HCT116 (cell line): Measurements from ENCODE around the gene CACNA1E. TPM values are rescaled to one million over a fixed set of nuclear protein-coding genes. Genes with fewer than 3 reads are reported as not detected.

Experiments used
- ATAC-seq: fragments of 200-7000 bp; cut with Tn5 transposase; 2 replicates; pipeline ENCODE4 v1.9.1; 2020; ENCODE audit warnings: mild to moderate bottlenecking, moderate library complexity
- BruUV-seq: library from RNA; stranded (reverse); fragments of 400-500 nt; replicated peaks from 2 replicates; lab custom pipeline; 2021; lab: Mats Ljungman, UMichigan
- CTCF ChIA-PET: fragments of 300-600 bp; sonication (Branson Sonifier 250); formaldehyde crosslinking; loops from one replicate; lab custom pipeline; 2021; ENCODE audit warnings: antibody characterized with exemption; lab: Charles Lee
- POLR2A ChIA-PET: fragments of 300-600, 350-600 bp; sonication (Branson Sonifier 250); formaldehyde crosslinking; loops from one replicate; lab custom pipeline; 2021; ENCODE audit warnings: antibody characterized with exemption; lab: Charles Lee
- RAD21 ChIA-PET, 2 experiments: fragments of 300-600 bp; sonication (Branson Sonifier 250); formaldehyde crosslinking; loops; one replicate each; lab custom pipeline; 2023; ENCODE audit warnings: low total read pairs in 2 of 2; ENCODE audit not compliant: uncharacterized antibody in 2 of 2, unreplicated experiment in 2 of 2, low non-redundant PET in 1 of 2; lab: Charles Lee
- DNase-seq: peaks from one replicate; pipeline ENCODE4 v3.0.0-alpha.2; 2010; ENCODE audit warnings: low read depth, low spot score
- H2AFZ ChIP-seq: fragments of 200-600 bp; shearing (Covaris generic), sonication (generic); 2 replicates; pipeline ENCODE4 v1.6.1; 2017; ENCODE audit warnings: low read depth, mixed run types, mixed read lengths, antibody characterized with exemption, low read length; ENCODE audit not compliant: poor library complexity, severe bottlenecking
- H3K27ac ChIP-seq: 2 replicates; pipeline ENCODE4 v1.5.1; 2012; ENCODE audit warnings: low read depth, low read length
- H3K27me3 ChIP-seq: fragments of 200-600 bp; sonication (generic); 2 replicates; pipeline ENCODE4 v1.6.1; 2016; ENCODE audit warnings: mixed run types, low read length, mixed read lengths; ENCODE audit not compliant: insufficient read depth
- H3K36me3 ChIP-seq, 2 experiments: fragments of 200-500 bp in 1 of 2; fragments of 200-600 bp in 1 of 2; sonication (Bioruptor generic) in 1 of 2; sonication (generic) in 1 of 2; 2 replicates each; pipeline versions ENCODE4 v1.5.1 to v1.6.1; 2014 to 2016; ENCODE audit warnings: low read length in 2 of 2, inconsistent platforms in 1 of 2, mixed read lengths in 1 of 2, mixed run types in 1 of 2; ENCODE audit not compliant: insufficient read depth in 2 of 2, control insufficient read depth in 1 of 2
- H3K4me1 ChIP-seq, 2 experiments: fragments of 200-600 bp in 1 of 2; sonication (generic) in 1 of 2; 2 replicates each; pipeline versions ENCODE4 v1.5.1 to v1.6.1; 2012 to 2017; ENCODE audit warnings: low read length in 2 of 2, inconsistent platforms in 1 of 2, mild to moderate bottlenecking in 1 of 2, mixed read lengths in 1 of 2, mixed run types in 1 of 2, moderate library complexity in 1 of 2; ENCODE audit not compliant: insufficient read depth in 2 of 2, control insufficient read depth in 1 of 2
- H3K4me2 ChIP-seq: fragments of 200-600 bp; sonication (generic); 2 replicates; pipeline ENCODE4 v1.6.1; 2017; ENCODE audit warnings: mixed run types, low read length, mixed read lengths
- H3K4me3 ChIP-seq, 2 experiments: fragments of 200-600 bp in 1 of 2; sonication (generic) in 1 of 2; replicated peaks in 1 of 2; 2 replicates each; pipeline ENCODE4 v1.5.1; 2011 to 2016; ENCODE audit warnings: low read length in 2 of 2, control low read depth in 1 of 2, low read depth in 1 of 2, mild to moderate bottlenecking in 1 of 2, mixed read lengths in 1 of 2, mixed run types in 1 of 2
- H3K79me2 ChIP-seq: fragments of 200-600 bp; sonication (generic); 2 replicates; pipeline ENCODE4 v1.6.1; 2017; ENCODE audit warnings: mild to moderate bottlenecking, mixed run types, low read length, moderate library complexity, mixed read lengths; ENCODE audit not compliant: insufficient read depth
- H3K9ac ChIP-seq: fragments of 200-600 bp; sonication (generic); 2 replicates; pipeline ENCODE4 v1.6.1; 2016; ENCODE audit warnings: low read length, mixed read lengths
- H3K9me2 ChIP-seq: fragments of 200-600 bp; sonication (generic), shearing (Covaris generic); 2 replicates; pipeline ENCODE4 v1.6.1; 2017; ENCODE audit warnings: mixed run types, mild to moderate bottlenecking, moderate library complexity; ENCODE audit not compliant: insufficient read depth
- H3K9me3 ChIP-seq, 2 experiments: fragments of 200-500 bp in 1 of 2; fragments of 200-600 bp in 1 of 2; sonication (Bioruptor generic) in 1 of 2; sonication (generic) in 1 of 2; 2 replicates each; pipeline ENCODE4 v1.6.1; 2014 to 2017; ENCODE audit warnings: low read length in 2 of 2, mixed read lengths in 2 of 2, inconsistent platforms in 1 of 2, low read depth in 1 of 2, mild to moderate bottlenecking in 1 of 2, mixed run types in 1 of 2, moderate library complexity in 1 of 2; ENCODE audit not compliant: control insufficient read depth in 1 of 2, insufficient read depth in 1 of 2
- H4K20me1 ChIP-seq: fragments of 200-600 bp; sonication (generic), shearing (Covaris generic); 2 replicates; pipeline ENCODE4 v1.6.1; 2017; ENCODE audit warnings: mixed run types, mild to moderate bottlenecking, moderate library complexity; ENCODE audit not compliant: insufficient read depth
- ATF3 ChIP-seq: IDR thresholded peaks from 2 replicates; pipeline ENCODE4 v1.6.1; 2012
- CBX3 ChIP-seq: IDR thresholded peaks from 2 replicates; pipeline ENCODE4 v1.6.1; 2012; ENCODE audit warnings: low read depth
- CEBPB ChIP-seq: IDR thresholded peaks from 2 replicates; pipeline ENCODE4 v1.6.1; 2012; ENCODE audit warnings: low read depth
- EGR1 ChIP-seq: IDR thresholded peaks from 2 replicates; pipeline ENCODE4 v1.6.1; 2012; ENCODE audit warnings: low read depth
- EZH2 ChIP-seq: fragments of 200-600 bp; sonication (generic); IDR thresholded peaks from 2 replicates; pipeline ENCODE4 v1.6.1; 2017; ENCODE audit warnings: antibody characterized with exemption, mixed run types
- FOSL1 ChIP-seq: IDR thresholded peaks from 2 replicates; pipeline ENCODE4 v1.6.1; 2012; ENCODE audit warnings: low read depth
- POLR2A ChIP-seq: IDR thresholded peaks from 2 replicates; pipeline ENCODE4 v1.7.0; 2011; ENCODE audit warnings: borderline replicate concordance; ENCODE audit not compliant: insufficient read depth, insufficient read length; ENCODE audit errors: extremely low read depth
- RAD21 ChIP-seq: IDR thresholded peaks from 2 replicates; pipeline ENCODE4 v1.6.1; 2012; ENCODE audit warnings: low read depth, mild to moderate bottlenecking
- REST ChIP-seq: IDR thresholded peaks from 2 replicates; pipeline ENCODE4 v1.6.1; 2012; ENCODE audit warnings: low read depth
- SIN3A ChIP-seq: IDR thresholded peaks from 2 replicates; pipeline ENCODE4 v1.6.1; 2012; ENCODE audit warnings: low read depth
- SP1 ChIP-seq: IDR thresholded peaks from 2 replicates; pipeline ENCODE4 v1.6.1; 2012; ENCODE audit warnings: low read depth
- SRF ChIP-seq: IDR thresholded peaks from 2 replicates; pipeline ENCODE4 v1.6.1; 2012; ENCODE audit warnings: low read depth
- TCF7L2 ChIP-seq: IDR thresholded peaks from 2 replicates; pipeline ENCODE4 v1.7.0; 2011; ENCODE audit warnings: borderline replicate concordance, inconsistent platforms; ENCODE audit not compliant: insufficient read depth, insufficient read length; ENCODE audit errors: extremely low read depth
- YY1 ChIP-seq: IDR thresholded peaks from 2 replicates; pipeline ENCODE4 v1.6.1; 2011; ENCODE audit warnings: low read length, low read depth, moderate library complexity, mild to moderate bottlenecking; ENCODE audit not compliant: insufficient replicate concordance; ENCODE audit errors: extremely low read depth
- ZBTB33 ChIP-seq: IDR thresholded peaks from 2 replicates; pipeline ENCODE4 v1.6.1; 2011; ENCODE audit warnings: mild to moderate bottlenecking, low read length, moderate library complexity; ENCODE audit not compliant: insufficient replicate concordance; ENCODE audit errors: extremely low read depth
- ZFX ChIP-seq: fragments of 450-650 bp; IDR thresholded peaks from 2 replicates; pipeline ENCODE4 v1.6.1; 2017
- ZNF274 ChIP-seq: fragments of 200-500 bp; sonication (Bioruptor generic); IDR thresholded peaks from 2 replicates; pipeline ENCODE4 v1.6.1; 2014; ENCODE audit warnings: mild to moderate bottlenecking, low read depth, low read length, inconsistent platforms
- intact Hi-C: fragments of 100-400 bp; cut with micrococcal nuclease; formaldehyde crosslinking; loops from 2 replicates; pipeline ENCODE4 v1.10.0; 2022
- total RNA-seq: library from RNA; stranded (reverse); gene quantifications from one replicate; pipeline ENCODE4 v1.2.1, GENCODE V29; 2021; ENCODE audit not compliant: unreplicated experiment

Gene CACNA1E
- total RNA-seq, 1 experiment from 2014 or later = 0.02 TPM

DNA sequence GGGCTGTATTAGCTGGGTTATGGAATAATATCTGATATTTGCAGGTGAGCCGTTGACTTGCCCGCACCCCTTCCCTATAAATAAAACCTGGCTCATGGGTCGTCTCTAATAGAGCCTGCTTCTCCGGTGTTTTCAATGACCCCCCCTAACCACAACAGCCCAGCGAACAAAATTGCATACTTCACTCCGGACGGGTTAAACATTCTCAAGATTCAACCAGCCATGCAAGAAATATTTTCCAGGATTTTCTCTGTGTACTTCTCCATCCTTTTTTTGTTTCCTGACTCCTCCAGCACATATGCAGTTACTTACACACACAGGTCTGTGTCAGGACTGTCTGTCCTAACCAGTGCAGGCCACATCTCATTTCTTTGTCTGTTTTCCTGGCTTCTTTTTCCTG lies 310.5 kb downstream of the CACNA1E start:
- CTCF ChIA-PET = no interaction called here
- H3K79me2 ChIP-seq = no peaks in the 10 kb centered on the region
- H3K4me1 ChIP-seq = no peaks in the 10 kb centered on the region
- H2AFZ ChIP-seq = no peak overlapping the region
- H3K4me3 ChIP-seq = no peak overlapping the region
- no peak for DNase-seq
- no peak overlapping the region for H3K9ac ChIP-seq
- intact Hi-C loops = no loop called here
- BruUV-seq = no TSS peak
- RAD21 ChIA-PET = no interaction called here
- H3K9me3 ChIP-seq = no peaks in the 10 kb centered on the region
- ATAC-seq = no peak
- no peaks in the 10 kb centered on the region for H3K9me2 ChIP-seq
- TF ChIP-seq YY1 (no peak), ZNF274 (no peak), SRF (no peak), ATF3 (no peak), EGR1 (no peak), SIN3A (no peak), CEBPB (no peak), SP1 (no peak), REST (no peak), ZBTB33 (no peak), ZFX (no peak), RAD21 (no peak), POLR2A (no peak), EZH2 (no peak), CBX3 (no peak), FOSL1 (no peak), TCF7L2 (no peak)
- peaks cover 52% of the 10 kb centered on the region for H3K27me3 ChIP-seq
- no peak overlapping the region for H3K4me2 ChIP-seq
- no peaks in the 10 kb centered on the region for H4K20me1 ChIP-seq
- POLR2A ChIA-PET = no interaction called here
- H3K36me3 ChIP-seq = no peaks in the 10 kb centered on the region
- H3K27ac ChIP-seq = no peak overlapping the region
